Middle frontal gyrus (tissue), 1 donor: ENCODE data around the gene LAMA5.

Source experiments
- DNase-seq: peaks from one replicate; pipeline ENCODE4 v3.0.0-alpha.2; 2015; ENCODE audit warnings: low spot score; ENCODE audit errors: extremely low spot score

LAMA5 gene, protein sequence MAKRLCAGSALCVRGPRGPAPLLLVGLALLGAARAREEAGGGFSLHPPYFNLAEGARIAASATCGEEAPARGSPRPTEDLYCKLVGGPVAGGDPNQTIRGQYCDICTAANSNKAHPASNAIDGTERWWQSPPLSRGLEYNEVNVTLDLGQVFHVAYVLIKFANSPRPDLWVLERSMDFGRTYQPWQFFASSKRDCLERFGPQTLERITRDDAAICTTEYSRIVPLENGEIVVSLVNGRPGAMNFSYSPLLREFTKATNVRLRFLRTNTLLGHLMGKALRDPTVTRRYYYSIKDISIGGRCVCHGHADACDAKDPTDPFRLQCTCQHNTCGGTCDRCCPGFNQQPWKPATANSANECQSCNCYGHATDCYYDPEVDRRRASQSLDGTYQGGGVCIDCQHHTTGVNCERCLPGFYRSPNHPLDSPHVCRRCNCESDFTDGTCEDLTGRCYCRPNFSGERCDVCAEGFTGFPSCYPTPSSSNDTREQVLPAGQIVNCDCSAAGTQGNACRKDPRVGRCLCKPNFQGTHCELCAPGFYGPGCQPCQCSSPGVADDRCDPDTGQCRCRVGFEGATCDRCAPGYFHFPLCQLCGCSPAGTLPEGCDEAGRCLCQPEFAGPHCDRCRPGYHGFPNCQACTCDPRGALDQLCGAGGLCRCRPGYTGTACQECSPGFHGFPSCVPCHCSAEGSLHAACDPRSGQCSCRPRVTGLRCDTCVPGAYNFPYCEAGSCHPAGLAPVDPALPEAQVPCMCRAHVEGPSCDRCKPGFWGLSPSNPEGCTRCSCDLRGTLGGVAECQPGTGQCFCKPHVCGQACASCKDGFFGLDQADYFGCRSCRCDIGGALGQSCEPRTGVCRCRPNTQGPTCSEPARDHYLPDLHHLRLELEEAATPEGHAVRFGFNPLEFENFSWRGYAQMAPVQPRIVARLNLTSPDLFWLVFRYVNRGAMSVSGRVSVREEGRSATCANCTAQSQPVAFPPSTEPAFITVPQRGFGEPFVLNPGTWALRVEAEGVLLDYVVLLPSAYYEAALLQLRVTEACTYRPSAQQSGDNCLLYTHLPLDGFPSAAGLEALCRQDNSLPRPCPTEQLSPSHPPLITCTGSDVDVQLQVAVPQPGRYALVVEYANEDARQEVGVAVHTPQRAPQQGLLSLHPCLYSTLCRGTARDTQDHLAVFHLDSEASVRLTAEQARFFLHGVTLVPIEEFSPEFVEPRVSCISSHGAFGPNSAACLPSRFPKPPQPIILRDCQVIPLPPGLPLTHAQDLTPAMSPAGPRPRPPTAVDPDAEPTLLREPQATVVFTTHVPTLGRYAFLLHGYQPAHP (N-terminal part only)

GRCh38 chr20:62367136-62367632, at the start of gene LAMA5:
Gene LAMA5 (minus strand): TSS chr20:62367312. CDS start chr20:62367245, 67 bp downstream.
- no peak for DNase-seq

DNA sequence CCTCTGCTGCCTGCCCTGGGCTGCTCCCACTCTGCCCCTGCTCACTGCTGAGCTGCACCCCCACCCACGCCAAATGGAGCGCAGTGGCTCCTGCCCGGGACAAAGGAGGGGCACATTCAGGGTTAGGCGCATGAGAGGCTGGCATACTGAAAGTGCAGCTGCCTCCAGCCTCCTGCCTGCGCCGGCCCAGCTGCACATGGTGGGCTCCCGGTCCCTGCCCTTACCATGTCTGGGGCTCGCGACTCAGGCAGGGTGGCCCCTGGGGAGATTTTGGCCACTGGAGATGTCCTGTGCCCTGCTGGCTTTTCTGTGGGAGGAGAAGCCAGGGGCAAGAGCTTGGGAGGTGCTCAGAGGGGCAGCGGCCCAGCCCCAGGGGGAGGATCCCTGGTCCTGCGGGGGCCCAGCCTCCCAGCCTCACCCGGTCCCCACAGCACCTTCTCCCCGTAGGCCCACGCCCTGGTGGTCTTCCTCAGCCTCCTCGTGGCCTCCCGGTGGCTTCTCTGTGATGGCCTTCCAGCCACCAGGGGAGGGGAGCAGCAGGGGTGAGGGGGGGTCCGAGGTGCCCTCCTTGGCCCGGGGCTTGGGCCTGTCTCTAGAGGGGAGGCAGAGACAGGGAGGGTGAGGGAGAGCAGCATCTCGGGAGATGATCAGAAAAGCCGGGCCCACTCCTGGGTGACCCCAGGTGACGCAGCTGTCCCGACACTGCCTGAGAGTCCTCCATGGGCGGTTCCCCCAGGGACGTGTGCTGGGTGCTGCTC, 48.4 kb upstream of the LAMA5 start:
- DNase-seq: no peak

GRCh38 chr20:62413896-62414481, 46.9 kb upstream of the LAMA5 start:
- DNase-seq: no peak

DNA sequence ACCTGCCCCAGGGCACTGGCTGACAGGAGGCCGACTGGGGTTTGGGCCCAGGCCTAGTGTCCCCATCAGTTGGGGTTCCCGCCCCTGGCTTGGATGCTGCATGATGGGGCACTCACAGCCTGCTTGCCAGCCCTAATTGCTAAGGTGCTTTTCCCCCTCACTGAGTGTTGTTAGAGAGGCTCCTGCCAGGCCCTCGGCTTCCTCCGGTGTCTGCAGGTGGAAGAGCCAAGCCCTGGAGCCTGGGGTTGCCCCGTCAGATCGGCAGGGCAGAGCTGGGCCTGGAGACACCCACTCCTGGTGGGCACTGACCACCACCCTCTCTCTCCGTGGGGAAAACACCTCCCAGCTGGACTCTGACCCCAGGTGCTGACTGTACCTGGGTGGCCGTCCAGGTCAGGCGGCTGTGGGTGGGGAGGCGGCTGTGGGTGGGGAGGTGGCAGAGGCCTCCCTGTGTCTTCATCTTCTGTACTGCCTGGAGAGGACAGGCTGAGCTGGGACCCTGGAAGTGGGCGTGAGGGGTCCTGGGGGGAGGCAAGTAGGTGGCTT, 46.0 kb upstream of the LAMA5 start:
- no peak for DNase-seq

- no peak for DNase-seq
Observed at GRCh38 chr20:62412194-62413024, 45.3 kb upstream of the LAMA5 start.

GRCh38 chr20:62411479-62412193, 44.5 kb upstream of the LAMA5 start:
- no peak for DNase-seq

DNA sequence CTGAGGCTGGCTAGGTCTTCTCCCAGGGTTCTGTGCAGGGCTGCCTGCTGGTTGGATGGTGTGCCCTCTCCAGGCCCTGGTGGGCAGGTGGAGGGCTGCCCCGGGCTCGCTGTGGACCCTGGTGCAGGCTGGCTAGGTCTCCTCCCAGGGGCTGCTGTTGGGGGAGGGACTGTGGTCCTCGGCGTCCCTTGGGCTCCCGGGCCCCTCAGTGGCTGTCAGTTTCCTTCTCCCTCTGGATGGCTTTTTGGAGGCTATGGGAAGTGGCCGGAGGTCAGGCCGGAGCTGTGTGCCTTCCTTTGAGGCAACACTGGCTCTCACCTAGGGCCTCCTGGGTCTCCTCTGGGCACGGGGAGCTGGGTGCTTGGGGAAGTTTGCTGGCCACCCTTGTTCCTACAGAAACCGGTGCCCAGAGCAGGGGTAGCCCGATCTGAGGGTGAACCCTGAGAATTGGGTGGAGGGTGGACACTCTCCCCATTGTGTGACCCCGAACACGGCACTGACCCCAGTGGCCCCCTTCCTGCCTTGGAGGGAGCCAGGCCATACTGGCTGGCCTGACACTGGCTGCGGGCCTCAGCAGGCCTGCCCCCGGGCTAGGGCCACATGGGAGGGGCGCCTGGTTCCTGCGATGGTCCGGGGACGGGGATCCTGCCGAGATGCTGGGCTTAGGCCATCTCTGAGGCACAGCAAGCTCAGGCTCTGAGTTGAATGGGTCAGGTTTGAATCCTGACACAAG, 43.8 kb upstream of the LAMA5 start:
- no peak for DNase-seq

DNA sequence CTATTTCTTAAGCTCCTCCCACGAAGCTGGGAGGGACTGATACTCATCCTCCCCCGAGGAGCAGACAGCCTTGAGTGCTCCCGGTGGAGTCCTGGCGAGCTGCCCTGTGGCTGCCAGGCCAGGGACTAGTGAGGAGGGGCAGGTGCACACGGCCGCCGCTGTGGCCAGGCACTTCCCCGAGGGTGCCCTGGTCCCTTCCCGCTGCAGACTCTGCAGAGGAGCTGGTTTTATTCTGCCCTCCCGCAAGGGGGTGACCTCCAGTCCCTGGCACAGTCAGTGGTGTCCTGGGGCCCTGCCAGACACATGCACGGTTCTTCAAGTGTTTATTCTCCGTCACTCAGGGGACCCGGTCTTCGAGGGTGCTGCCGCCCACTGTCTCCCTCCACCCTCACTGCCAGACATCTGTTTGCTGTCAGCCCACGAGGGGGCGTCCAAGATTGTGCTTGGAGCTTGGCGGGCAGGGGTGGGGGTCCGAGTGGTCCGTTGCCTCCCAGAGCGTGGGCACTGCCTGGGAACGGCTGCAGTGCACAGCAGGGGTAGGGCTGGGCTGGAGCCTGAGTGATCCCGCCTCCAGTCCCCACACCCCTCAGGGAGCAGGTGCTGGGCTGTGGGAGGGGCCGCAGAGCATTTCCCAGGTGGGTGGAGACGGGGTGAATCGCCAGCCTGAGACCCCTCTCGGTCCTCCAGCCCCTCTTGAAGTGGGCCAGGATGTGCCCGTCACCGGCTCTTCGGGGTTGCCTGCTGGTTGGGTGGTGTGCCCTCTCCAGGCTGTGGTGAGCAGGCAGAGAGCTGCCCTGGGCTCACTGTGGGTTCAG, 43.0 kb upstream of the LAMA5 start:
- DNase-seq: no peak

DNA sequence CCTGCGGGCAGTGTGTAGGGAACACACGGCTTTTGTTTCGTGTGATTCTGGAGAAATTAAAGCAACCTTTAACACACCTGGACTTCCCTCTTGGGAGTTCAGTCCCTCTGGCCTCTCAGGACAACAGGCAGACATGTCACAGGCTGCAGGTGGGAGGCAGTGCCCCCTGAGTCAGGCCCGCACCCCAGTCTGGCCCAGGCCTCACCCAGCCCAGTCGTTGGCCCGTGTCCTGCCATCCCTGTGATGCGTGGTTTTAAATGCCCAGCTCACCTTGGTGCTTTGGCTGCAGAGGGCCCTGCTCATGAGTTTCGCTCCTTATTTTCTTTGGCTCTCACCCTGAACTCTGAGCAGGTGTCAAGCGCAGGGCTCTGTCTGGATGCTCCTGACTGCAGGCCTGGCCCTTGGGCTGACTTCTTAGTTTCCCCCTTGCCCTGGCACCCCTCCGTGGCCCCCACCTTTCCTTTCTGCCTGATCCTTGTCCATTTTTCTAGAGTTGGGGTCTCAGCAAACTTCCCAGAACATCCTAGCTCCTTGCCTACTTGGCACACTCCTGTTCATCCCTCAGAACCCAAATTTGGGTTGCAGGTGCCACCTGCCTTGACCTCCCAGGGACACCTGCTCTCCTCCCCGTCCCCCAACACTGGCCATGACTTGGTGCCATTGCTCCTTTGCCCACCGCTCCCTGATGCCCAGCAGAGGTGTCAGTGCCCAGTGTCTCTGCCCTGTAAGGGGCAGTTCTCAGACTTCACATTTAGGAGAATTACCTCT, 42.2 kb upstream of the LAMA5 start:
- DNase-seq: no peak

DNA sequence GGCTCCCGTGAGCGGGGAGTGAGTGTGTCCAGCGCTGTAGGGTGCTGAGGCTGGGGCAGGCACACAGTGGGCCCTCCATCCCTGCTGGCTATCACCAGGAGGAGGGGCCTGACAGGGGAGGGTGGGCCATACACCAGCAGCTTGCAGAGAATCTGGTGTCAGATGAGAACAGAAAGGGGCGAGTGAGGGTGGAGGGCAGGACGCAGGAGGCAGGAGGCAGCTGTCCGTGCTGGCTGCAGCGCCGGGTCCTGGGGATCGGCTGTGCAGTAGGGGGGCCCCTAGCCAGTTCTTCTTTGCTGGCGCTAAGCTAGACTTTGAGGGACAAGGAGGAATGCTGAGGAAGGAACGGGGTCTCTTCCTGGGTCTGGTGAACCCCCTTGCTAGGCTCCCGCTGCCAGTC, 41.5 kb upstream of the LAMA5 start:
- DNase-seq: no peak

- DNase-seq: no peak
Observed at GRCh38 chr20:62408055-62408454, 40.9 kb upstream of the LAMA5 start.

DNA sequence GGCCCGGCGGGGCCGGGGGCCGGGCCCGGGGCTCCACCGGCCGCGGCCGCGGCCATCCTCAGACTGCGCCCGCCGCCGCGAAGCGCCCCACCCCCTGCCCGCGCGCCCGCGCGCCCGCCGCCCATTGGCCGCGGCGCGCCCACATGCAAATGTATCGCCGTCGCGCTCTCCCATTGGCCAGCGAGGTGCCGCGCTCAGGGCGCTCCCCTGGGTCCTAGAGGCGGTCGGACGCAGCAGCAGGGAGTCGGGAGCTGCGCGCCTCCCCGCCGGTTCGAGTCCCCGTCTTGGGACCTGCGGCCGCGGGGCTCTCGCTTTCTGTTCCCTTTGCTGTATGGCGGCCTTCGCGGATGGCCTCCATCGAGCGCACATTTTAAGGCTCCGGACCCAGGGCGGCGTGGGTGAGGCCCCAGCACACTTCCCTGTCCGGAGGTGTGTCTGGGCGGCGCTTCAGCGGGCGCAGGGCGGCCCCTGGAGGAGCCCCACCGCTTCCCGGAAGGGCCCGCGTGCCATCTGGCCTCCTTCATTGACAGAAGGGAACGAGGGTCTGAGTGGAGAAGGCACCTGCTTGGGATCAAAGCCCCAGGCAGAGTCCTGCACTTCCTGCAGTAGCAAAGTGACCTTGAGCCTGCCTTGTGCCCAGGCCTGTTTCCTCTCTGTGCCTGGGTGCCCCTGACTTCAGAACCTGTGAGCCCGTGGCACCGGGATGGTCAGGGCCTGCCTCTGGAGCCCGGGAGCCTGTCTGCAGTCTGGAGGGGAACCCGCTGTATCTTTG, 40.3 kb upstream of the LAMA5 start, which contains the start of gene CABLES2:
CABLES2 (minus strand) TSS at position 65 of the 772 bp plus-strand sequence; CDS start at position 56, 9 bp downstream.
- peak; percentile 85 for DNase-seq

GRCh38 chr20:62406635-62407176, 39.6 kb upstream of the LAMA5 start:
- DNase-seq: no peak

DNA sequence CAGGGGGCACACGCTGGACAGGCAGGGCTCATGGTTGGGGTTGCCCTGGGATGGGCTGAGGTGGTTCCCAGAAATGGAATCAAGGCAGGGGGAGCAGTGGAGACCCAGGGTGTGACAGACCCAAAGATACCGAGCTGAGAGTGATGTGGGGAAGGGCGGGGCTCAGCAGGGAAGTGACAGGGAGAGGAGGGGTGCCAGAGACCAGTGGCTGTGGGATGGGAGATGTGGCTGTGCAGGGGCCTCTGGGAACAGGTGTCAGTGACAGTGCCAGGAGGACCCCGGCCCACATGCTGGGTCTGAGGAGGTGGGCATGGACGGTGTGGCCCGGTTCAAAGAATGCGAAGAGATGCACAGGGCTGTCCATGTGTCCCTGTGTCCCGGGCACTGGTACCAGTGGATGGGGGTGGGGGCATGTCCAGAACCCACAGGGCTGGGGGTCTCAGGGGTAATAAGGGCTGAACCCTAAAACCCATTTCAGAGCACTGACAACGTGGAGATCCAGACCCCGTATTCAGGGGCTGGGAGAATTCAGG, 38.9 kb upstream of the LAMA5 start:
- DNase-seq: no peak
